Measurements from ENCODE around the gene BAIAP2L2. TPM values are rescaled to one million over a fixed set of nuclear protein-coding genes. Genes with fewer than 3 reads are reported as not detected.

Gene BAIAP2L2
- total RNA-seq, 1 donor from 2014 or later, result 6.5 TPM

DNA sequence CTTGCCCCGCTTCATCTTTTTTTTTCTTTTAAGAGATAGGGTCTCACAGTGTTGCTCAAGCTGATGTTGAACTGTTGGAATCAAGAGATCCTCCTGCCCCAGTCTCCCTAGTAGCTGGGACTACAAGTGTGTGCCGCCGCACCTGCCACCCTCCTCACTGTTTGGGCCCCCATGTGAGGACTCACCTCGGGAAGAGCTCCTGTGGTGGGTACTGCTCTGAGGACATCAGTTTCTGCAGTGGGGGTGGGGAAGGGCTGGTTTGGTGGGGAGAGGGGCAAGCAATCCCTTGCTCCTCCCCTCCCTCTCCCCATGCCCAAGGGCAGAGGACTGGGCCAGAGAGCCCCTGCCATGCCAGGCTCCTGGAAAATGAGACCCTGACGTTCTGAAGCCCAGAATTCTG, 25.0 kb downstream of the BAIAP2L2 start:
- no peaks in the 10 kb centered on the region for H3K9me3 Mint-ChIP-seq (ENCODE audit: low read depth)
- H3K27ac Mint-ChIP-seq, result no peak overlapping the region
- peaks cover 3% of the 10 kb centered on the region for H3K27me3 Mint-ChIP-seq
- no peak overlapping the region for H3K4me3 Mint-ChIP-seq (ENCODE audit: low read depth)
- DNase-seq (ENCODE audit: low spot score, unreplicated experiment), result no peak
- TF ChIP-seq CTCF (IDR thresholded peaks at IDR 0.05; ENCODE audit: unreplicated experiment), result no peak
- H3K36me3 Mint-ChIP-seq (ENCODE audit: insufficient read depth), result peaks cover 4% of the 10 kb centered on the region
- peaks cover 8% of the 10 kb centered on the region for H3K4me1 Mint-ChIP-seq (ENCODE audit: low read depth)

DNA sequence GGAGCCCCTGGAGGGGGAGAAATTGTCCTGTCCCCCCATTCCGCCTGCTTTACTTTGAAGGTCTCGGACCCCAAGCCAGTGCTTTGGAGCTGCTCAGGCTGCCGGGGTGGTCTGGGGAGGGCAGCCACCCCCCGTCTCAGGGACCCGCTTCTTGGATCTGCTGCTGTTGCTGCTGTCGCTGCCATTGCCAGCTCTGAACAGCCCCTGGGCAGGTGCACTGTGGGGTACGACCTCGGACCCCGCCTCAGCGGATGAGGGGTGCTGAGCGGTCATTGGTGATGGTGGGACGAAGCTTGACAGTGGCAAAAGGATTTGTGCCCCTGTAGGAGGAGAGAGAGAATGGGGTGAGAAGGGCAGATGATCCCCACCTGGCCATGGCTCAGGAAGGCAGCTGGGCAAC, 25.4 kb downstream of the BAIAP2L2 start:
- no peak for DNase-seq (ENCODE audit: low spot score, unreplicated experiment)
- Mint-ChIP-seq H3K27ac (no peak overlapping the region), H3K36me3 (ENCODE audit: insufficient read depth) (peaks cover 4% of the 10 kb centered on the region), H3K4me3 (ENCODE audit: low read depth) (no peak overlapping the region), H3K27me3 (peaks cover 3% of the 10 kb centered on the region), H3K4me1 (ENCODE audit: low read depth) (peaks cover 8% of the 10 kb centered on the region), H3K9me3 (ENCODE audit: low read depth) (no peaks in the 10 kb centered on the region)
- no peak for TF ChIP-seq CTCF (IDR thresholded peaks at IDR 0.05; ENCODE audit: unreplicated experiment)

DNA sequence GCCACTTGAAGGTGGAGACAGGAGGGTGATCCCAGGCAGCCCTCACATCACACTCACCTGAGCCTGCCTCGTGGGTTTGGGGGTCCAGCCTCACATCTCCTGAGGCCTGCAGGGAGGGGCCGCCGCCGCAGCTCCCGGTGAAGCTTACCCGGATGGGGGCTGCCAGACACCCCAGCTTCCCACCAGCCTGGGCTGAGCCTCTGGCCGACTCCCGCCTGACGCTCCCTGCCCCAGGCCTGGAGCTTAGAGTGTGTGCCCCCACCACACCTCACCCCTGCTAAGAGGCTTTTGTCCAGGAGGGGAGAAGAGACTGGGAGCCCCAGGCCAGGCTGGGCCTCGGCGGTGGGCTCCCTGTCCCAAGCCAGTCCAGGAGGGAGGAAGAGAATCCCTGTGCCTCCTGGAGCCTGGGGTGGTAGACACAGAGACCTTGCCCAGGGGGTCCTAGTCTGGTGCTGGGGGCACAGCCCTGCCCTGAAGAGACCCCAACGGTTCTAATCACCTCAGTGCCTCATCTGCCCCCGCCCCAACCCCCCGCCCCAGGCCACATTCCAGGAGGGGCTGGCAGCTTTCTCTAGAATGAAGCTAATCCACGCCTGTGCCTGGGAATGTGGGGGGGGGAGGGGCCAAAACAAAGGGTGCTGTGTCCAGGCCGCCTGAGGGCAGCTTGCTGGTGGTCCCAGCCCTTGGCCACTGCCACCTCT, 26.4 kb downstream of the BAIAP2L2 start, which contains the start of gene SLC16A8:
Gene SLC16A8 (minus strand): TSS at position 254 of the 701 bp plus-strand sequence. CDS start 1,311 bp downstream, outside the sequence.
- no peak for TF ChIP-seq CTCF (IDR thresholded peaks at IDR 0.05; ENCODE audit: unreplicated experiment)
- Mint-ChIP-seq H3K36me3 (ENCODE audit: insufficient read depth) (peaks cover 10% of the 10 kb centered on the region), H3K4me3 (ENCODE audit: low read depth) (no peak within 1 kb of the TSS), H3K27ac (no peak within 1 kb of the TSS), H3K27me3 (peaks cover 8% of the 10 kb centered on the region), H3K4me1 (ENCODE audit: low read depth) (peaks cover 8% of the 10 kb centered on the region), H3K9me3 (ENCODE audit: low read depth) (no peaks in the 10 kb centered on the region)
- DNase-seq (ENCODE audit: low spot score, unreplicated experiment), result no peak

- H3K27me3 Mint-ChIP-seq, result peaks cover 8% of the 10 kb centered on the region
- DNase-seq (ENCODE audit: low spot score, unreplicated experiment), result no peak
- H3K36me3 Mint-ChIP-seq (ENCODE audit: insufficient read depth), result peaks cover 11% of the 10 kb centered on the region
- peaks cover 8% of the 10 kb centered on the region for H3K4me1 Mint-ChIP-seq (ENCODE audit: low read depth)
- no peak overlapping the region for H3K27ac Mint-ChIP-seq
- H3K4me3 Mint-ChIP-seq (ENCODE audit: low read depth), result no peak overlapping the region
- TF ChIP-seq CTCF (IDR thresholded peaks at IDR 0.05; ENCODE audit: unreplicated experiment), result no peak
- H3K9me3 Mint-ChIP-seq (ENCODE audit: low read depth), result no peaks in the 10 kb centered on the region
Measured at GRCh38 chr22:38082986-38083710, 27.3 kb downstream of the BAIAP2L2 start.

DNA sequence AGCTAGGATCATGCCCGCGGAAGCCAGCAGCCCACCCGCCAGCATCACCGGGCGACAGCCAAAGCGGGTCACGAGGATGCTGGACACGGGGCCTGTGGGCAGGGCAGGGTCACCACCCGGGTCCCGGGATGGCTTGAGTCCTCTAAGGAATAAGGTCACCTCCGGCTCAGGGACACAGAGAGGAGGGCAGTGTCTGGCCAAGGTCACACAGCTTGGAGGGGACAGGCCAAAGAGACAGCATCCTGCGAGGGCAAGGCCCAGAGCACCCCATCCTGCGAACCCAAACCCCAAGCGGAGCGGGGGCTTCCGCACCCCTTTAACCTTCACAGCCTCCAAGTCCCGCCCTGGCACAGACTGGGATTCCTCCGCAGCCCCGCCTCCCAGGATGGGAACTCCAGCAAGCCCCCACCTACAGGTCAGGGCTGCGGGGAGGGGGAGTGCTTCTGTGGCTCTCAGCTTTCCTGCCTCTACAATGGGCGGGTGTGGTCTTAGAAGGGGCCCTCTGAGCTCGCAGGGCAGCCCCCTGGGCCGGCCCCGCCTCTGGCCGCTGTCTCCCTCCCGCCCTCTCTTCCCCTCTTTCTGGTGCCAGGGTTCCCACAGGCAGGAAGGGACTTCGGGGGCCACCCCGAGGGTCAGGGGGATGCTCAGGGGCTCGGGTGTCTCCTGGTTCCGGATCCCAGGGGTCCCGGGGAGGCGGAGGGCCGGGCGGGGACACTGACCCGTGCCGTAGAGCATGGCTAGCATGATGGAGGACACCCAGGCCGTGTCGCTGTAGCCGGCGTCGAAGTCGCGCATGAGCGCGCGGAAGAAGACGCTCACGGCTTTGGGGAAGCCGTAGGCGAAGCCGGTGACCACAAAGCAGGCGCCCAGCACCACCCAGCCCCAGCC, 28.3 kb downstream of the BAIAP2L2 start:
- Mint-ChIP-seq H3K36me3 (ENCODE audit: insufficient read depth) (peaks cover 9% of the 10 kb centered on the region), H3K9me3 (ENCODE audit: low read depth) (no peaks in the 10 kb centered on the region), H3K4me3 (ENCODE audit: low read depth) (no peak overlapping the region), H3K4me1 (ENCODE audit: low read depth) (peaks cover 4% of the 10 kb centered on the region), H3K27ac (no peak overlapping the region), H3K27me3 (peaks cover 8% of the 10 kb centered on the region)
- TF ChIP-seq CTCF (IDR thresholded peaks at IDR 0.05; ENCODE audit: unreplicated experiment), result no peak
- no peak for DNase-seq (ENCODE audit: low spot score, unreplicated experiment)
